GM11168 (cell line): Measurements from ENCODE around the gene INSRR.

ENCODE experiments used
- in situ Hi-C: fragments of 300-500 bp; cut with MboI; formaldehyde crosslinking; loops from one replicate; pipeline ENCODE4 v1.12.0; 2022; ENCODE audit warnings: low sequenced_read_pairs; ENCODE audit not compliant: unreplicated experiment

The INSRR gene

GRCh38 chr1:156894711-156895454, 36.0 kb upstream of the INSRR start:
- in situ Hi-C loops, result no loop called here

- in situ Hi-C loops, result no loop called here
These were observed 35.1 kb upstream of the INSRR start for GRCh38 chr1:156894001-156894400.

GRCh38 chr1:156893048-156893953, 34.4 kb upstream of the INSRR start, which contains the start of gene PEAR1:
PEAR1 (plus strand) TSS chr1:156893718; CDS start chr1:156903927, 10,209 bp downstream.
- in situ Hi-C loops, result no loop called here

GRCh38 chr1:156892190-156893047, 33.5 kb upstream of the INSRR start:
- in situ Hi-C loops, result no loop called here

- in situ Hi-C loops, result no loop called here
These were observed 31.1 kb upstream of the INSRR start for GRCh38 chr1:156889802-156890580.

- in situ Hi-C loops, result no loop called here
These were observed 28.8 kb upstream of the INSRR start for GRCh38 chr1:156887734-156888133.

GRCh38 chr1:156887317-156887716, 28.4 kb upstream of the INSRR start:
- in situ Hi-C loops, result no loop called here

GRCh38 chr1:156886583-156887281, 27.8 kb upstream of the INSRR start:
- in situ Hi-C loops, result no loop called here

- in situ Hi-C loops, result no loop called here
These were observed 27.0 kb upstream of the INSRR start for GRCh38 chr1:156885880-156886355.

GRCh38 chr1:156885314-156885713, 26.4 kb upstream of the INSRR start:
- in situ Hi-C loops, result no loop called here

GRCh38 chr1:156884560-156885184, 25.8 kb upstream of the INSRR start:
- in situ Hi-C loops, result no loop called here

GRCh38 chr1:156883919-156884318, 25.0 kb upstream of the INSRR start:
- in situ Hi-C loops, result no loop called here

GRCh38 chr1:156882543-156882942, 23.6 kb upstream of the INSRR start:
- in situ Hi-C loops, result no loop called here

- in situ Hi-C loops, result no loop called here
These were observed 22.7 kb upstream of the INSRR start for GRCh38 chr1:156881663-156882062.

GRCh38 chr1:156881101-156881500, 22.2 kb upstream of the INSRR start:
- in situ Hi-C loops, result no loop called here

- in situ Hi-C loops, result no loop called here
These were observed 21.6 kb upstream of the INSRR start for GRCh38 chr1:156880473-156880872.

GRCh38 chr1:156879876-156880275, 21.0 kb upstream of the INSRR start:
- in situ Hi-C loops, result no loop called here

- in situ Hi-C loops, result no loop called here
These were observed 18.7 kb upstream of the INSRR start for GRCh38 chr1:156877433-156878170.
